ENCODE measurements around the gene CENPW.

Gene CENPW

GRCh38 chr6:126374372-126374771 lies 34.5 kb downstream of the CENPW start:
- DNase-seq: no peak

GRCh38 chr6:126376682-126377081 lies 36.8 kb downstream of the CENPW start:
- no peak for DNase-seq

GRCh38 chr6:126377594-126378153 lies 37.8 kb downstream of the CENPW start:
- DNase-seq: no peak

- no peak for DNase-seq
These were observed 40.2 kb downstream of the CENPW start for GRCh38 chr6:126380072-126380583.

- DNase-seq: no peak
These were observed 41.6 kb downstream of the CENPW start for GRCh38 chr6:126381498-126381897.

- DNase-seq: no peak
These were observed 43.3 kb downstream of the CENPW start for GRCh38 chr6:126383203-126383602.

GRCh38 chr6:126385536-126385935 lies 45.6 kb downstream of the CENPW start:
- DNase-seq: no peak

- no peak for DNase-seq
These were observed 48.2 kb downstream of the CENPW start for GRCh38 chr6:126388104-126388598.

GRCh38 chr6:126396131-126396530 lies 56.2 kb downstream of the CENPW start:
- no peak for DNase-seq

Measured in cortex of kidney (tissue), 1 donor.